ENCODE data around the gene SEC22A. TPM values are rescaled to one million over a fixed set of nuclear protein-coding genes. Genes with fewer than 3 reads are reported as not detected.
A peak's percentile ranks its signal among the peaks of the same experiment; 100 is the strongest.
"Not testable (repeated sequence)": the region's sequence is repeated elsewhere in the genome, so short reads cannot be mapped to it uniquely, and the experiment has no call there.

SEC22A gene
- total RNA-seq, 2 donors from 2014 or later, result 16.8 to 18.3 TPM

- Mint-ChIP-seq H3K36me3 (peaks cover 30 to 32% of the 10 kb centered on the region in 2 donors), H3K9me3 (peaks cover 0 to 5% of the 10 kb centered on the region in 2 donors), H3K27ac (no peak overlapping the region)
- no peak for DNase-seq (ENCODE audit: low spot score in 2 of 2)
- ATAC-seq, result no peak
These were observed 34.1 kb upstream of the SEC22A start for GRCh38 chr3:123167686-123168085.

GRCh38 chr3:123168122-123168521 lies 33.6 kb upstream of the SEC22A start:
- peaks cover 25 to 31% of the 10 kb centered on the region in 2 donors for H3K36me3 Mint-ChIP-seq
- H3K9me3 Mint-ChIP-seq, result peaks cover 0 to 5% of the 10 kb centered on the region in 2 donors
- H3K27ac Mint-ChIP-seq, result no peak overlapping the region
- DNase-seq (ENCODE audit: low spot score in 2 of 2) (no peak), ATAC-seq (no peak)

DNA sequence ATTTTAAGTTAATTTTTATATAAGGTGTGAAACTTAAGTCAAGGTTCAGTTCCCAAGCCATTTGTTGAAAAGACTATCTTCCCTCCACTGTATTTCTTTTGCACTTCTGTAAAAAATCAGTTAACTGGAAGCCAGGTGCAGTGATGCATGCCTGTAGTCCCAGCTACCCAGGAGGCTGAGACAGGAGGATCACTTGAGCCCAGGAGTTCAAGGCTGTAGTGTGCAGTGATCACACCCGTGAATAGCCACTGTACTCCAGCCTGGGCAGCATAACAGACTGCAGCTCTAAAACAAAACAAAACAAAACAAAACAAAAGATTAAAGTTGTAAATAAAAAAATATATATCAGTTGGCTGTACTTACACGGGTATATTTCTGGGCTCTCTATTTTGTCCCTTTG lies 33.1 kb upstream of the SEC22A start:
- DNase-seq (ENCODE audit: low spot score in 2 of 2) (no peak), ATAC-seq (no peak)
- H3K27ac Mint-ChIP-seq, result no peak overlapping the region
- peaks cover 22 to 26% of the 10 kb centered on the region in 2 donors for H3K36me3 Mint-ChIP-seq
- H3K9me3 Mint-ChIP-seq, result peaks cover 0 to 5% of the 10 kb centered on the region in 2 donors

GRCh38 chr3:123169492-123169929 lies 32.2 kb upstream of the SEC22A start:
- peaks cover 16 to 17% of the 10 kb centered on the region in 2 donors for H3K36me3 Mint-ChIP-seq
- peak overlapping the region in 1 of 2 donors; percentile 65 for H3K27ac Mint-ChIP-seq
- peaks cover 0 to 5% of the 10 kb centered on the region in 2 donors for H3K9me3 Mint-ChIP-seq
- DNase-seq (ENCODE audit: low spot score in 2 of 2) (no peak), ATAC-seq (no peak)

GRCh38 chr3:123169930-123170329 lies 31.8 kb upstream of the SEC22A start:
- H3K36me3 Mint-ChIP-seq, result peaks cover 11 to 13% of the 10 kb centered on the region in 2 donors
- DNase-seq (ENCODE audit: low spot score in 2 of 2), result no peak
- H3K27ac Mint-ChIP-seq, result no peak overlapping the region
- peaks cover 0 to 3% of the 10 kb centered on the region in 2 donors for H3K9me3 Mint-ChIP-seq
- no peak for ATAC-seq

DNA sequence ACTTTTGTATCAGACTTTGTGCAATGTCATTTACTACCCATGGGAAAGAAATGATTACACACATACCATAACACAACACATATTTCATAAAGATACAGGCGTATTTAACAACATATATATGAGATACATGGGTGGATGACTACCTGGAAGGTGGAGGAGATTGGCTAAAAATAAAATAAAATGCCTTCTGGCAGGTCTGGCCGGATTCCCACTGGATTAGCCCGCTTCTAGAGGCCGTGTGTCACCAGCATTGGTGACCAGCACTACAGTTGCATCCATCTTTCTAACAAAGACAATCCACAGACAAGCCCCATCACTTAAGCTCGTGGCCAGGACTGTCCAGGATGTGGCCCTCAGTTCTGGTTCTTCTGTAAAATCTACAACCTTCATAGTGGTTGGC lies 21.0 kb upstream of the SEC22A start:
- DNase-seq (ENCODE audit: low spot score in 2 of 2), result no peak
- no peak overlapping the region for H3K27ac Mint-ChIP-seq
- H3K9me3 Mint-ChIP-seq, result peaks cover 6 to 7% of the 10 kb centered on the region in 2 donors
- H3K36me3 Mint-ChIP-seq, result peaks cover 4 to 11% of the 10 kb centered on the region in 2 donors
- ATAC-seq, result no peak

DNA sequence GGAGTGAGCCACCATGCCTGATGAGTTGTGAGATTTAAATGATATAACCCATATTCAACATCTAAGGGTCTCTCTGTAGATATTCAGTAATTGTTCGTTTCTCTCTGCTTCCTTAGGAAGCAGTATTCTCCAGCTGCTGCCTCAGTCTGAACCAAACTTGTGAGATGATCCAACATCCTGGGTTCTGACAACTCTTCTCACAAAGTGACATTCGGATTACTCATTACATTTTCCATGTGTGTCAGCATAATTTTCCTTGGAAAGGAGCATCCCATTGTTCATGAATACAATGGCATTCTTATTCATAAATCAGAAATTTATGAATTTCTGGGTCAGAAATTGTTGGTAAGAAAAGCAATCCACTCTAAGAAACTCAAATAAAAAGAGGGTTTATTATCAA lies 15.0 kb upstream of the SEC22A start:
- H3K27ac Mint-ChIP-seq, result no peak overlapping the region
- peaks cover 4% of the 10 kb centered on the region in 2 donors for H3K36me3 Mint-ChIP-seq

GRCh38 chr3:123188058-123188457 lies 13.7 kb upstream of the SEC22A start:
- no peak for DNase-seq (ENCODE audit: low spot score in 2 of 2)
- ATAC-seq, result no peak
- H3K9me3 Mint-ChIP-seq, result peaks cover 0 to 6% of the 10 kb centered on the region in 2 donors
- peaks cover 4% of the 10 kb centered on the region in 2 donors for H3K36me3 Mint-ChIP-seq
- peak overlapping the region in 1 of 2 donors; percentile 31 for H3K27ac Mint-ChIP-seq

More for the DNA sequence above, 15.0 kb upstream of the SEC22A start:
- H3K9me3 Mint-ChIP-seq, result peaks cover 4 to 6% of the 10 kb centered on the region in 2 donors
- ATAC-seq (no peak), DNase-seq (ENCODE audit: low spot score in 2 of 2) (no peak)

DNA sequence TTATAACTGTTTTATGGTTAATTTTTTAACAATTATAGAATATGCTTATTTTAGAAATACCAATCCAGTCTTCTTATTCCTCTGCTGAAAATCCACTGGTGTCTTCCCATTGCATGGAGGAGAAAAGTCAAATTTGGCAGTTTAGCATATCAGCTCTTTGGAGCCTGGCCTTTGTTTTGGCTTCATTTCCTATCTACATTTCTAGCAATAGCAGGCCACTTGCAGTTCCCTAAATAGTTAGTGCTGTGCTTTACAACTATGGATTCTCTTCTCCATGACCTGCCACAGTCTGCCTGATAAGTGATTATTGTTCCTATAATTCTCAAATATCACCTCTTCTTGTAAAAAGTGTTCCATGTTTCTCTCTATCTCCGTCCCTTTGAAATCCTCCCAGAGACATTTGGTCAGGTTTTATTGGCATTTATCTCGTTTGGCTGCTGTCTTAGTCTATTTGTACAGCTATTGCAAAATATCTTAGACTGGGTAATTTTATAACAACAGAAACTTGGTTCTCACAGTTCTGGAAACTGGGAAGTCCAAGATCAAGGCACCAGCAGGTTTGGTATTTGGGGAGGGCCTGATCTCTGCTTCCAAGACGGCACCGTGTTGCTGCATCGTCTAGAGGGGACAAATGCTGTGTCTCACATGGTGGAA lies 8.2 kb upstream of the SEC22A start:
- Mint-ChIP-seq H3K36me3 (peaks cover 0 to 8% of the 10 kb centered on the region in 2 donors), H3K27ac (no peak overlapping the region), H3K9me3 (no peaks in the 10 kb centered on the region)
- ATAC-seq (no peak), DNase-seq (ENCODE audit: low spot score in 2 of 2) (no peak)

- DNase-seq (ENCODE audit: low spot score in 2 of 2) (no peak), ATAC-seq (no peak)
- Mint-ChIP-seq H3K27ac (no peak overlapping the region), H3K36me3 (peaks cover 0 to 8% of the 10 kb centered on the region in 2 donors), H3K9me3 (no peaks in the 10 kb centered on the region)
These were observed 7.2 kb upstream of the SEC22A start for GRCh38 chr3:123194552-123194951.

DNA sequence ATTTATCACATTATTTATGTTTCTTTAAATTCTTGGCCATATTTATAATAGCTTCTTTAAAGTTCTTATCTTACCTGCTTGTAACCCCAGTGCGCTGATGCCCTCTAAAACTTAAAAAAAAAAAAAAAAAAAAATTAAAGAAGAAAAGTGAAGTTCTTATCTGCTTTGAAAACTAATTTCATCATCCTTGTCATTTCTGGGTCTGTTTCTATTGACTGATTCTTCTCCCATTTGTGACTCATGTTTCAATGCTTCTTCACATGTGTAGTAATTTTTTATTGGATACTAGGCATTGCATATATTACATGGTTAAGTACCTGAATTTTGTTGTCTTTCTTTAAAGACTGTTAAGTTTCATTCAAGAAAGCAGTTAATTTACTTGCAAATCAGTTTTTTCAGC lies 3.4 kb upstream of the SEC22A start:
- Mint-ChIP-seq H3K36me3 (peaks cover 10 to 21% of the 10 kb centered on the region in 2 donors), H3K9me3 (peaks cover 7 to 9% of the 10 kb centered on the region in 2 donors), H3K27ac (no peak overlapping the region)
- DNase-seq (ENCODE audit: low spot score in 2 of 2), result no peak
- ATAC-seq, result no peak

- ATAC-seq (no peak), DNase-seq (ENCODE audit: low spot score in 2 of 2) (no peak)
- H3K9me3 Mint-ChIP-seq, result peaks cover 7 to 9% of the 10 kb centered on the region in 2 donors
- H3K27ac Mint-ChIP-seq, result peak overlapping the region; percentile 94 to 97
- H3K36me3 Mint-ChIP-seq, result peaks cover 10 to 21% of the 10 kb centered on the region in 2 donors
These were observed 553 bp upstream of the SEC22A start for GRCh38 chr3:123201223-123201556.

- DNase-seq (ENCODE audit: low spot score in 2 of 2) (peak in 1 of 2 donors; percentile 11), ATAC-seq (no peak)
- H3K36me3 Mint-ChIP-seq, result peaks cover 10 to 14% of the 10 kb centered on the region in 2 donors
- peak overlapping the region; percentile 94 to 97 for H3K27ac Mint-ChIP-seq
- peaks cover 7 to 9% of the 10 kb centered on the region in 2 donors for H3K9me3 Mint-ChIP-seq
These were observed 708 bp downstream of the SEC22A start for GRCh38 chr3:123202451-123202850.

GRCh38 chr3:123218990-123219389 lies 17.2 kb downstream of the SEC22A start:
- ATAC-seq (no peak), DNase-seq (ENCODE audit: low spot score in 2 of 2) (no peak)
- peak overlapping the region in 1 of 2 donors; percentile 51 for H3K27ac Mint-ChIP-seq
- peaks cover 0 to 9% of the 10 kb centered on the region in 2 donors for H3K36me3 Mint-ChIP-seq
- no peaks in the 10 kb centered on the region for H3K9me3 Mint-ChIP-seq

- DNase-seq (ENCODE audit: low spot score in 2 of 2); ATAC-seq; H3K36me3 Mint-ChIP-seq; H3K9me3 Mint-ChIP-seq; H3K27ac Mint-ChIP-seq: not testable (repeated sequence)
These were observed 19.6 kb downstream of the SEC22A start for GRCh38 chr3:123221369-123221768.

DNA sequence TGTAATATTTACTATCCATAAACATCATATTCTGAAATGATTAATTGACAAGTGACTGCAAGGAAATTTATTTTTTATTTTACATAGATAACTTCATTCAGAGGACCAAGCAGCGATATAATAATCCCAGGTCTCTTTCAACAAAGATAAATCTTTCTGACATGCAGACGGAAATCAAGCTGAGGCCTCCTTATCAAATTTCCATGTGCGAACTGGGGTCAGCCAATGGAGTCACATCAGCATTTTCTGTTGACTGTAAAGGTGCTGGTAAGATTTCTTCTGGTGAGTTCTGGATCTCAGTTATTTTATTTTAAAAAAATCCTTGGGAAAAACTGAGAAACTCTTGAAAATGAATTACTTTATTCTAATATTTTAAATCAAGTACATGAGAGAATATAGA lies 23.3 kb downstream of the SEC22A start:
- no peak for DNase-seq (ENCODE audit: low spot score in 2 of 2)
- peaks cover 9% of the 10 kb centered on the region in 2 donors for H3K9me3 Mint-ChIP-seq
- no peak for ATAC-seq
- peaks cover 33 to 40% of the 10 kb centered on the region in 2 donors for H3K36me3 Mint-ChIP-seq
- no peak overlapping the region for H3K27ac Mint-ChIP-seq

DNA sequence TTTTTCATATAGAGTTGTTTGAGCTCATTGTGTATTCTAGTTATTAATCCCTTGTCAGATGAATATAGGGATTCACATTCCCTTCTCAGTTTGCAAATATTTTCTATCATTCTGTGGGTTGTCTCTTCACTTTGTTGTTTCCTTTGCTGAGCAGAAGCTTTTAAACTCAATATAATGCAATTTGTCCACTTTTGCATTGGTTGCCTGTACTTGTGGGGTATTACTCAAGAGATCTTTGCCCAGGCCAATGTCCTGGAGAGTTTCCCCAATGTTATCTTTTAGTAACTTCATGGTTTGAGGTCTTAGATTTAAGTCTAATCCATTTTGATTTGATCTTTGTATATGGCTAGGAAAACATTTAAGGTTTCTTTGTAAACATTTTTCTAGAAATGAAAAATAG lies 24.8 kb downstream of the SEC22A start:
- peaks cover 39 to 46% of the 10 kb centered on the region in 2 donors for H3K36me3 Mint-ChIP-seq
- DNase-seq (ENCODE audit: low spot score in 2 of 2), result no peak
- no peak overlapping the region for H3K27ac Mint-ChIP-seq
- ATAC-seq, result no peak
- H3K9me3 Mint-ChIP-seq, result peaks cover 9% of the 10 kb centered on the region in 2 donors

GRCh38 chr3:123229145-123229544 lies 27.4 kb downstream of the SEC22A start:
- Mint-ChIP-seq H3K9me3 (peaks cover 9% of the 10 kb centered on the region in 2 donors), H3K36me3 (peaks cover 40 to 47% of the 10 kb centered on the region in 2 donors), H3K27ac (no peak overlapping the region)
- no peak for DNase-seq (ENCODE audit: low spot score in 2 of 2)
- ATAC-seq, result no peak

All from activated naive CD4-positive, alpha-beta T cell treated with anti-CD3 and anti-CD28 coated beads, Interleukin-2, amount 50 U/mL, for 72 hours (primary cell).